PFSK-1 (cell line): ENCODE measurements around the gene GRK3.

Experiments
- FOXP2 ChIP-seq: optimal IDR thresholded peaks from 2 replicates; pipeline ENCODE3; 2011; ENCODE audit warnings: borderline replicate concordance, control low read depth, inconsistent platforms; ENCODE audit not compliant: insufficient read depth; ENCODE audit errors: extremely low read length, extremely low read depth
- POLR2AphosphoS5 ChIP-seq: IDR thresholded peaks from 2 replicates; pipeline ENCODE4 v1.6.1; 2012; ENCODE audit warnings: low read depth, mild to moderate bottlenecking, control low read depth, low read length, moderate library complexity
- REST ChIP-seq, 2 experiments: IDR thresholded peaks; 2 replicates each; pipeline versions ENCODE4 v1.6.1 to v1.8.0; 2011 to 2012; ENCODE audit warnings: low read depth in 2 of 2, low read length in 2 of 2, control low read depth in 1 of 2, inconsistent platforms in 1 of 2, mild to moderate bottlenecking in 1 of 2, moderate library complexity in 1 of 2; ENCODE audit not compliant: insufficient read depth in 1 of 2
- SIN3A ChIP-seq: IDR thresholded peaks from 2 replicates; pipeline ENCODE4 v1.6.1; 2012; ENCODE audit warnings: mild to moderate bottlenecking, low read length, moderate library complexity, borderline replicate concordance; ENCODE audit not compliant: insufficient read depth
- TAF1 ChIP-seq: IDR thresholded peaks from 2 replicates; pipeline ENCODE4 v1.6.1; 2012; ENCODE audit warnings: low read length, control low read depth, borderline replicate concordance; ENCODE audit not compliant: insufficient read depth

GRK3 gene

GRCh38 chr22:25698978-25699377, 134.5 kb downstream of the GRK3 start:
- no peak for TF ChIP-seq POLR2AphosphoS5

- no peak for TF ChIP-seq POLR2AphosphoS5
- TF ChIP-seq SIN3A = no peak
- TF ChIP-seq TAF1 = no peak
- TF ChIP-seq FOXP2 = no peak
- TF ChIP-seq REST (IDR thresholded peaks at IDR 0.05; ENCODE audit: insufficient read depth in 1 of 2, low read depth in 2 of 2, low read length in 2 of 2) = no peak
Observed at GRCh38 chr22:25701056-25701780, 136.7 kb downstream of the GRK3 start.

GRCh38 chr22:25702040-25702439, 137.6 kb downstream of the GRK3 start:
- no peak for TF ChIP-seq REST (IDR thresholded peaks at IDR 0.05; ENCODE audit: insufficient read depth in 1 of 2, low read depth in 2 of 2, low read length in 2 of 2)
- TF ChIP-seq FOXP2 = no peak
- no peak for TF ChIP-seq POLR2AphosphoS5
- TF ChIP-seq SIN3A = no peak
- TF ChIP-seq TAF1 = no peak

- no peak for TF ChIP-seq FOXP2
- no peak for TF ChIP-seq SIN3A
- TF ChIP-seq POLR2AphosphoS5 = no peak
- TF ChIP-seq TAF1 = no peak
- TF ChIP-seq REST (IDR thresholded peaks at IDR 0.05; ENCODE audit: insufficient read depth in 1 of 2, low read depth in 2 of 2, low read length in 2 of 2) = no peak
Observed at GRCh38 chr22:25702571-25703167, 138.2 kb downstream of the GRK3 start.

DNA sequence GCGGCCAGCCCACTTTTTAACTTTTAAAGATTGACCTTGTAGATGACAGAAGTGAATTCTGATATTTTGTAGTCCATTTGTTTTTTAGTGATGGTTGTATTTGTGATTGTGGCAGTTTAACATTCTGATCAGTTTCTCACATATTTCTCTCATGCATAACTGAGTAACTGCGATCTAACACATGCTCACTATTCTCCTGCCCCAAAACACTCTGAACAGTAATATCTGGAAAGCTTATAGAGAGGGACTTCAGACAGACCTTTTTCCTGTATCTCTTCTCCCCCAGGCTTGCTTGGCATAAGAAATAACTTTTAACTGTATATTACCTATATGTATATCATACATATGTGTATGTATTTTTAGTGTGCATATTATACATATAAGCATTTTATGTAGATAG, 140.2 kb downstream of the GRK3 start:
- TF ChIP-seq TAF1 (no peak), SIN3A (no peak), FOXP2 (no peak), POLR2AphosphoS5 (no peak), REST (IDR thresholded peaks at IDR 0.05; ENCODE audit: insufficient read depth in 1 of 2, low read depth in 2 of 2, low read length in 2 of 2) (no peak)
